Nucleus accumbens (tissue), 56 donors: ENCODE measurements around the gene PRC1.
"Not testable (repeated sequence)": the region's sequence is repeated elsewhere in the genome, so short reads cannot be mapped to it uniquely, and the experiment has no call there.

ENCODE experiments used
- DNase-seq, 56 donors: peaks; one replicate each; lab custom pipeline; 2025; lab: John Stamatoyannopoulos, UW

The PRC1 gene

GRCh38 chr15:90938261-90938660 is 56.1 kb downstream of the PRC1 start:
- no peak for DNase-seq

- DNase-seq: no peak
Measured at GRCh38 chr15:90936823-90937222, 57.5 kb downstream of the PRC1 start.

GRCh38 chr15:90934949-90935751 is 59.2 kb downstream of the PRC1 start, which contains the start of gene UNC45A:
Gene UNC45A, plus strand, starts transcription at chr15:90935285. Its CDS starts 40 bp downstream, at chr15:90935325.
- DNase-seq: peak; percentile 51 to 95 (median 84)

GRCh38 chr15:90934256-90934948 is 59.9 kb downstream of the PRC1 start:
- DNase-seq: peak; percentile 18 to 90 (median 73)

GRCh38 chr15:90933301-90933700 is 61.0 kb downstream of the PRC1 start:
- DNase-seq: no peak

- no peak for DNase-seq
Measured at GRCh38 chr15:90932660-90932991, 61.7 kb downstream of the PRC1 start.

- peak in 54 of 56 donors; percentile 32 to 93 (median 72) for DNase-seq
Measured at GRCh38 chr15:90931828-90932659, 62.3 kb downstream of the PRC1 start, which contains the start of gene HDDC3. Gene HDDC3, minus strand, starts transcription at chr15:90932549. Its CDS starts 9 bp downstream, at chr15:90932540.

- no peak for DNase-seq
Measured at GRCh38 chr15:90931575-90931827, 62.8 kb downstream of the PRC1 start.

- DNase-seq: no peak
Measured at GRCh38 chr15:90930861-90931574, 63.3 kb downstream of the PRC1 start.

- no peak for DNase-seq
Measured at GRCh38 chr15:90929246-90930019, 64.9 kb downstream of the PRC1 start.

GRCh38 chr15:90928106-90928505 is 66.2 kb downstream of the PRC1 start:
- not testable (repeated sequence) for DNase-seq

- not testable (repeated sequence) for DNase-seq
Measured at GRCh38 chr15:90926766-90927165, 67.6 kb downstream of the PRC1 start.

- DNase-seq: no peak
Measured at GRCh38 chr15:90924375-90924774, 70.0 kb downstream of the PRC1 start.

- not testable (repeated sequence) for DNase-seq
Measured at GRCh38 chr15:90922712-90923322, 71.5 kb downstream of the PRC1 start.

- DNase-seq: no peak
Measured at GRCh38 chr15:90921887-90922286, 72.4 kb downstream of the PRC1 start.

GRCh38 chr15:90918835-90919234 is 75.5 kb downstream of the PRC1 start:
- DNase-seq: no peak

GRCh38 chr15:90918034-90918788 is 76.1 kb downstream of the PRC1 start:
- DNase-seq: no peak

- DNase-seq: no peak
Measured at GRCh38 chr15:90917569-90917968, 76.8 kb downstream of the PRC1 start.

GRCh38 chr15:90916461-90916860 is 77.9 kb downstream of the PRC1 start:
- DNase-seq: no peak
